ENCODE measurements around the gene ADGRG3.
A peak's percentile ranks its signal among the peaks of the same experiment; 100 is the strongest.

The ADGRG3 gene

DNA sequence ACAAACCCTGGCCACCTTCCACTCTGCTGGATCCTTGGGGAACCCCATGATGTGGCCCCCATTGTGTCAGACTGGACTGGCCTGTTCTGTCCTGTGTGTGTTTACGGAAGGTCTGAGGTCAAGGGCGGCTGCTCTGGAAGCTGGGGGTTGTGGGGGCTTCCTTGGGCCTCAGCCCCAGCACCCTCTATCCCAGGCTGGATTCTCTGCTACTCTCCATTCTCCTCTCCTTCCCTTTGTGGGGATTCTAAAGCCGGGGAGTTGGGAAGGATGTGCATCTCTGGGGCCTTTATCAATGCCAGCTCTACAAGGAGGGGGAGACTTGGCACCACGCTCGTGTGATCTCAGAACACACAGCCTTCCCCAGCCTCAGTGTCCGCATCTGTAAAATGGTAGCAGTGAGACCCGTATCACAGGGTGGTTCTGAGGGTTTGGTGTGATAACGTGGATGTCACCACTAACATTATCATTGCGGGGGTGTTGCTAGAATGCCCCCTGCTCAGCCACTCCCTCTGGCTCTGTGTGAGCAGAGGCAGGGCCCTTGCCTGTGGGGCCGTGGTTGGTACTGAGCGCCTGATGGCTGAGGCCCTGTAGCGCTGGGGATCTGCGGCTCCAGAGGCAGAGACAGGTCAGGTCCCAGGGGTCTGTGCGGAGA, 21.6 kb upstream of the ADGRG3 start:
- DNase-seq, result no peak

DNA sequence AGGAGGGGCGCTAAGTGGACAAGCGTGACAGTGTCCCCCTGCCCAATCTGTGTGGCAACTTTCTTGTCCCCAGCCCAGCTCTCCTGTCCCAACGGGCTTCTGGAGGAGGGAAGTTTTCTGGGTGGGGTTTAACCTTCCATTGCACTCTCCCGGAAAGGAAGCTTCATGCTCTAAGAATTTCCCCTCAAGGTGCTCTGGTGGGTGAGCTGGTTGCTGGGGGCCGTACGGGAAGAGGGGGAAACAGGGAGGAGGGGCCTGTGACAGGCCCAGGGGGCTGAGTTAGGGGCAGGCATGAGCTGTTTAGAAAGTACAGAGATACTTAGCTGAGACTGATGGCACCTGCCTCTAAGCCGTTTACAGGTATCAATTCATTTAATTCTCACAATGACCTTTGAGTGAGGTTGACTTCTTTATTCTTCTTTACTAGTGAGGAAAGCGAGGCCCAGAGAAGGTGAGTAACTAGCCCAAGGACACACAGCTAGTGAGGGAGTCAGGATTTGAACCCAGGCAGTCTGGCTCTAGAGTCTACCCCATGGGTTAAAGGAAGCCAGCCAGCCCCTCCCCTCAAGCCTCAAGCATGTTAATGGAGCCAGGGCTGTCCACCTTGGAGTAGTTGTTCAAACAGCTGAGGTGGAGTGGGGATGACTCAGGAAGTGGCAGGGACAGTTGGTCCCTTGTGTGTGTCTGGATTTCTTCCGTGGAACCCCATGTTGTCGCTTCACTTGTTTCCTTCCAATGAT, 20.8 kb upstream of the ADGRG3 start:
- DNase-seq, result no peak

DNA sequence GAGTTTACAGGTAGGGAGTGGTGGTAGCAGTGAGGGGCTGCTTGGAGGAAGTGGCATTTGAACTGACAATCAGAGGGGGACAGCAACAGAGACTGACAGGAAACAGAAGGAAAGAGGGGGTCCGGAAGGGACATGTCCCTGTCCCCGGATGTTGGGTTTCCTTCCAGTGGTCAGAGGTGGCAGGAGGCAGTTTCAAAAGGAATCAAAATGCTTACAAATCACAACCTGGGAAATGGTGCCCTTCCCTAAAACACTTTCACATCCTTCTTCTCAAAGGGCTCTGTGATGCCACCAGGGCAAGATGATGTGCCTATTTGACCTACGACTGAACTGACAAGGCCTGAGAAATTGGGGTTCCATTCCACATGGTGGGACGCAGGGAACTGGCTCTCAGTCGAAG, 20.0 kb upstream of the ADGRG3 start:
- no peak for DNase-seq

DNA sequence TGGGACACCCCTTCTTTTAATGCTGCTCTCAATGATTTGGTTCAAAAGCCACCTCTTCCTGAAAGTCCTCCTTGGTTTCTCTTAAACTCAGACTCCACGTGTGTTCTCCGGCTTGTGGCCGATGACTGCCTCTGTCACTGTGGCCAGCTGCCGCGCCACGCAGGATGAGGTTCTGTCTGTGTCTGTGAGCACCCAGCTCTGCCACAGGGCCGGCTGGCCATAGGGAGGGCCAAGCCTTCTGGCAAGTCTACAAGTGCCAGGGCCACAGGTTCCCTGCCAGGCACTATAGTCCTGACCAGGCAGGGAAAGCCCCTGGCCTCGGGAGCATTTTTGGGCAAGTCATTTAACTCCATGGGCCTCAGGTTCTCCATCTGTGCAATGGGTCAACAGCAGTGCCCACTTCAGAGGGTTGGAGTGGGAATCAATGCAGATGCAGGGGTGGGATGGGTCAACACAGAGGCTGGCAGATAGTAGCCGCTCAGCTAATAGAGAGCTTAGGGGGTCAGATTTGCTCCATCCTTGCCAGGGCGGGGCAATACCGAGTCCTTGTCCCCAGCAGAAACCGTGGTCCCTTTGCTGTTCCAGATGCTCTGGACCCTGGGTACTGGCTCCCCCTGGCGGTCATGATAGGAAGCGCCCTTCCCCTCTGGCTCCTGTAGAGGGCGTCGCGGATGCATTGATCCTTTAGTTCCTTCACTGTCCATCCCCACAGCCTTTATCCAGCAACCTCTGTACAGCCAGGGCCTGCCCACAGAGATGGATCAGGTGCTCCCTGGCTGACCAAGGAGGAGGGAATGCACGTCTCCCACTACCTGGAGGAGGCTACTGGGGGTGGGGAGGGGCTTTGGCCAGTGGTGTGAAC, 19.3 kb upstream of the ADGRG3 start:
- DNase-seq, result peak; percentile 83

DNA sequence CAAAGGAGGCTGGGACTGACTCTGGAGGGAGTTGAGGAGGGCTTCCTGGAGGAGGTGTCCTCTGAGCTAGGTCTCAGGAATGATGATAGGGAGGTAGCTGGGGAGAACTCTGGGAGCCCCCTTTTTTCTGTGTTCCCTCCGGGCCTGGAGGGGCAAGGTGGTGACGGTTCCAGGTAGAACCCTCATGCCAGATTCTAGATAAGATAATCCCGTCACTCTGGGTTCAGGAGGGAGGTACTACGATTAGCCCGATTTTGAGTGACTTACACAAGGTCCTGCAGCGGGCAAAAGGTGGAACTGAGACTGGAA, 18.7 kb upstream of the ADGRG3 start:
- no peak for DNase-seq

DNA sequence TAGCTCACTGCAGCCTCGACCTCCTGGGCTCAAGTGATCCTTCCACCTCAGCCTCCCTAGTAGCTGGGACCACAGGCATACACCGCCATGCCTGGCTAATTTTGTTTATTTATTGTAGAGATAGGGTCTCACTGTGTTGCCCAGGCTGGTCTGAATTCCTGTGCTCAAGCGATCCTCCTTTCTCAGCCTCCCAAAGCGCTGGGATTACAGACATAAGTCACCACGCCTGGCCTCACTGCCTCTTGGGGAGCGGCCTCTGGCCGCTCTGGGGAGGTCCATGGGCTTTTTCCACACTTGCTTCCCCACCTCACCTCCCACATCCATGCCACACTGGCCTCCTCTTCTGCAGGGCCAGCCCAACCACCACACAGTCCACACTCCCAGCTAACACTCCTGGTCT, 18.3 kb upstream of the ADGRG3 start:
- DNase-seq, result no peak

DNA sequence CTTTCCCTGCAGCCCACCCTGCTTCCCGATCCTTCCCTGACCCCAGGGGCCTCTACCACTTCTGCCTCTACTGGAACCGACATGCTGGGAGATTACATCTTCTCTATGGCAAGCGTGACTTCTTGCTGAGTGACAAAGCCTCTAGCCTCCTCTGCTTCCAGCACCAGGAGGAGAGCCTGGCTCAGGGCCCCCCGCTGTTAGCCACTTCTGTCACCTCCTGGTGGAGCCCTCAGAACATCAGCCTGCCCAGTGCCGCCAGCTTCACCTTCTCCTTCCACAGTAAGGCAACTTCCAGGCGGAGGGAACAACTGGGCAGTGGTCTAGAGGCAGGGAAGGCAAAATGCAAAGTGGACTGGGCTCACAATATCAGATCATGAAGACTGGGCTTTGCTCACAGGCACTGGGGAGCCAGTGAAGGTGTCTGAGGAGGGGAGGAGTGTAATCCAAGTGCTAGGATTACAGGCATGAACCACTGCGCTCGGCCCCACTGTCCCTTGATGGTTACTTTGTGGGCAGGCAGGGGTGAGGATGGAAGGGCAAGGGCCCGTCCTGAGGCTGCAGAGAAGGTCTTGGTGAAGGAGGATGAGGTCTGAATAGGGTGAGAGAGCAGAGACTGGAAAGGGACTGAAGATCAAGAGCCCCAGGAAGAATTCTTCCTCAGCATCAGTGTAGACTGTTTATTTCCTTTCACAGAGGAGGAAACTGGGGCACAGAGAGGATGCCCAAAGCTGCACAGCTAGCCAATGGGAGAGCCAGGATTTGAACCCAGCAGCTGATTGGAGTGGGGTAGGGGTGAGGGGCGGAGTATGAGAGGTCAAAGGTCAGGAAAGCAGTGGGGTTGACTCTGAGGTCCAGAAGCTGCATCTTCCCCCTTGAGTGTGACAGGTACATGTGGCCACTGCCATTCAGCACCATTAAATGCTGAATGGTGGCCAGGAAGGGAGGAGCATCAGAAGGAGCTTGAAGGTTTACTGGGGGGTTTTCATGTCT, 16.5 kb upstream of the ADGRG3 start:
- DNase-seq, result no peak

DNA sequence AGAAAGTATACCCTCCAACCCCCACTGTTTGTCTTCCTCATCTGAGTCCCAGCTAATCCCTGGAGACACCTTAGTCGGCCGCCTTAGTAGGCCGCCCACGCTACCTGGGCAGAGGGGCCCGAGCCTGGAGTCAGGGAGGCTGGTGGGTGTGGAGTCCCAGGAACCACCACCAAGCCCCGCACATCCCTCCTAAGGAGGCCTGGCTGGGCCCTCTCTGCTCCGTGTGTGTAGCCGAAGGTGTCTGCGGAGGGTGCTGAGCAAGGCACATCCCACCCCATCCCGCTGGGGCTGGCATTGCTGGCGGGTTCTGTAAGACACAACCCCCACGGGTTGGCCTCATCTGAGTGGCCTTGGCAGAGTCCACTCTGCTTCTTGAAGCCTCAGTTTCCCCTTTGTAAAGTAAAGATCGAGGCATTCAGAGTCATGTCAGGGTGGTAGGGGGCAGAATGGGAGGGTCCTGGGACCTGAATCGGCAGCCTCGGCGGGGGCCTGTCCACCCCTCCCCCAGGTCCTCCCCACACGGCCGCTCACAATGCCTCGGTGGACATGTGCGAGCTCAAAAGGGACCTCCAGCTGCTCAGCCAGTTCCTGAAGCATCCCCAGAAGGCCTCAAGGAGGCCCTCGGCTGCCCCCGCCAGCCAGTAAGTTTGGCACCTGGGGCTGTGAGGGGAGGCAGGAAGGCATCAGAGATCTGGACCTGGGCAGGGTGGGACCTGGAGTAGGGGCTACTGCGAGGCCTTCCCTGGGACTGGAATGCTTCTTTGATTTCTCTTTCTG, 15.2 kb upstream of the ADGRG3 start:
- no peak for DNase-seq

DNA sequence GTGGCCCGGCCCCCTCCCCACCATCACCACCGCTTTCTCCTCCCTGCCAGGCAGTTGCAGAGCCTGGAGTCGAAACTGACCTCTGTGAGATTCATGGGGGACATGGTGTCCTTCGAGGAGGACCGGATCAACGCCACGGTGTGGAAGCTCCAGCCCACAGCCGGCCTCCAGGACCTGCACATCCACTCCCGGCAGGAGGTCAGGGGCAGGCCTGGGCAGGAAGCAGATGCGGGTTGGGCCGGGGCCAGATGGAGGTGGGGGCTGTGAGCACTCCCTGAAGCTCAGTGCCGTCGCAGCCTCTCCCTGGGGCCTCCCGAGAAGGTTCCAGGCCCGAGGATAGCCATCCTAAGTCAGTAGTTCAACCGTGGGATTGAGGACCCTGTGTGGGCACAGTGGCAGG, 14.2 kb upstream of the ADGRG3 start:
- no peak for DNase-seq

DNA sequence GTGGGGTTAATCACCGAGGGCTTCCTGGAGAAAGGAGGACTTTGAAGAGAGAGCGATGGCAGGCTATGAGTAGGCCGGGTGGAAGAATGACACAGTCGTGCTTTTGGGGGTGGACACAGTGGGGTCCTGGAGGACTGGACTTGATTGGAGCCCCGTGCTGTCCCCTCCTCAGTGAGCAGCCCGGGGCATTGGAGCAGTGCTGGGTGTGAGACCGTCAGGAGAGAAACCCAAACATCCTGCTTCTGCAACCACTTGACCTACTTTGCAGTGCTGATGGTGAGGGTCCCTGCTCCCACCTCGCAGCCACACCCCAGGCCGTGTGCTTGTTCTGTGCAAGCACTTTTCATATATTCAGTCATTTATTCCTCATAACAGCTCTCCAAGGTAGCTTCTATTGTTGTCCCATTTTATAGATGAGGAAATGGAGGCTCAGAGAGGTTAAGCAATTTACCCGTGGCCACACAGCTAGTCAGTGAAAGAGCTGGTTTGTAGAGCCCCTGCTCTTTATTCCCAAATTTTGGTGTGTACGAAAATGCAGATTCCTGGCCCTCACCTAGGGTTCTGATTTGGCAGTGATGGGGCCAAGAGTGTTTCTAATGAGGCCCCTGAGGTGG, 11.7 kb upstream of the ADGRG3 start:
- no peak for DNase-seq

DNA sequence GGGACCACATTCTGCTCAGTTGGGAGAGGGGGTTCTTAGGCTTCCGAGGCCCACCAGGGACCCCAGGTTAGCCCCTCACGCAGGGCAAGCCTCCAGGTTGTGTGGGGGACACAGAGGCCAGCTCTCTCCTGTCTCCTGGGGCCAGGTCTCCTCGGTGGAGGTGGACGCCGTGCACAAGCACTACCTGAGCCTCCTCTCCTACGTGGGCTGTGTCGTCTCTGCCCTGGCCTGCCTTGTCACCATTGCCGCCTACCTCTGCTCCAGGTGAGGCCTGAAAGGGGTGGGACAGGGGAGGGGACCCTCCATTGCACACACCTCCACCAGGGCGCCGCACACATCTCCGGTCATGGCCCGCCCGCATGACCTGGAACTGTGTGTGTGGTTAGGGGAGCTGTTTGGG, 10.9 kb upstream of the ADGRG3 start:
- DNase-seq, result no peak

DNA sequence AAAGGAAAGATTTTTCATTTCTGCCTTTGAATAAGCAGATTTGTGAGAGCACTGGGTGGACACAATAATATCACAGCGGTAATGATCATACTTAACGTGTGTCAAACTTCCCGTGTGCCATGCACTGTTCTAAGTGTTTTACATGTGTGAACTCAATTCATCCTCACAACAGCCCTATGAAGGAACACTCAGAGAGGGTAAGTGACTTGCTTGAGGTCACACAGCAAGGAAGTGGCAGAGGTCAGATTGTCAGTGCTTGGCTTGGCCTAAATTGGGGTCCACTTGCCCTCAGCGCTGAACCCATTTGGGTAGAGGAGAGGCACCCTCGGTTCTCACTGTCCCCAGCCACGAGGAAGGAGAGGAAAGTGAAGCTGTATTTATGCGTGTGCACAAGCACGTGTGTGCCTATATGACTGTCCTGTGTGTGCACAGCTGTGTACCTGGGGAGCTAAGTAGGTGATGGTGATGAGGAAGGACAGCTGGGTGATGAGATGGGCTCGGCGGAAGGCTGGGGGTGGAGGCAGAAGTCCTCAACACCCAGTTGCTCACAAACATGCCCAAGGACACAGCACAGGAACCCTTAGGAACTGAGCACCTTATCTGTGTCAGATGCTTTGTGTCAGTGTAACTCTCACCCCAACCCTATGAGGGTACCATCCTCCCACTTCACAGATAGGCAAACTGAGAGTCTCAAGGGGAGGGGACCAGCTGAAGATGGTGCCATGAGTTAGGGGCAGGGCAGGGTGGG, 9.8 kb upstream of the ADGRG3 start:
- no peak for DNase-seq

DNA sequence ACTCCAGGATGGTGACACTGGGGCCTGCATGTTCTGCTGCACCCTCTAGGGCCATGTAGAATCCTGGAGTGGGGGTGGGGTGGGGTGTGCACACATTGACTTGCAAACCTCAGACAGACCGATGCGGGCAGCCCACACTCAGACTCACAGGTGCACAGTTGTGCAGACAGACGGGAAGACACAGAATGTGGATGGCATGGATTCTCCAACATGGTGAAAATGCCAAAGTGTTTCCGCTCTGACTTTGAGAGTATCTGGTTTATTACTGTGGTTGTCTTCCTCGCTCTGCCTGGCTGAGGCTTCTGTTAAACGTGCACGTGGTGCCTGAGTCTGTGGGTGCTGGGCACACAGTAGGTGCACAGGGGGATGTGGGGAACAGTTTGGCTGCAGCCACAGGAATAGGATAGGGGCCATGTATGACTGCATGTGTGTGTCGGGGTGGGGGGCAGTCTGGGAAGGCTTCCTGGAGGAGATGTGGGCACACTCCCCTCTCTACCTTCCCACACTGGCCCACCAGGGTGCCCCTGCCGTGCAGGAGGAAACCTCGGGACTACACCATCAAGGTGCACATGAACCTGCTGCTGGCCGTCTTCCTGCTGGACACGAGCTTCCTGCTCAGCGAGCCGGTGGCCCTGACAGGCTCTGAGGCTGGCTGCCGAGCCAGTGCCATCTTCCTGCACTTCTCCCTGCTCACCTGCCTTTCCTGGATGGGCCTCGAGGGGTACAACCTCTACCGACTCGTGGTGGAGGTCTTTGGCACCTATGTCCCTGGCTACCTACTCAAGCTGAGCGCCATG, 9.0 kb upstream of the ADGRG3 start:
- DNase-seq, result no peak

DNA sequence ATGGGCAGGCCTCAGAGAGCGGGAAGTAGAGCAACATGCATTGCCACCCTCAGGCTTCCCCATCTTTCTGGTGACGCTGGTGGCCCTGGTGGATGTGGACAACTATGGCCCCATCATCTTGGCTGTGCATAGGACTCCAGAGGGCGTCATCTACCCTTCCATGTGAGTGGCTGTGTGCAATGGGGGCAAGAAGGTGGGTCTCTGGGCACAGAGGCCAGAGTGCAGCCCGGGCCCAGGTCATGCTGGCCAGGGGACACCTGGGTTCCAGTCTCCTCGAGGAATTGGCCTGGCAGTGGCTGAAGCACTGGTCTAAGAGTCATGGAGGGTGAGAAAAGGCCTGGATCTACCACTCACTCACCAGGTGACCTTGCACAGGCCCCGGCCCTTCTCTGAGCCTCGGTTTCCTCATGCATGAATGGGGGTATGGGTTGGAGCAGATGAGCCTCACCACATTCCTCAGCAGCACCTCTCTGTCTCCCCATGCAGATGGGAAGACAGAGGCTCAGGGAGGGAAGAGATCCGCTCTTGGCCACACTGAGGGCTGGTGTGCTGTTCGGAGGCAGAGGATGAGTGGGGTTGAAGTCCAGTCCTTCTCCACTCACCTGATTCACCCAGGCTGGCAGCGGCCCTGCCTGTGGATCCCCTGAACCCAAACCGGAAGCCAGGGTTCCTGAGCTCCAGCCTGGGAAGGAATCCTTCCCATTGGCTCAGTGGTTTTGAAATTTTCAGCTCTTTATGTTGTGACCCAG, 7.2 kb upstream of the ADGRG3 start:
- no peak for DNase-seq

DNA sequence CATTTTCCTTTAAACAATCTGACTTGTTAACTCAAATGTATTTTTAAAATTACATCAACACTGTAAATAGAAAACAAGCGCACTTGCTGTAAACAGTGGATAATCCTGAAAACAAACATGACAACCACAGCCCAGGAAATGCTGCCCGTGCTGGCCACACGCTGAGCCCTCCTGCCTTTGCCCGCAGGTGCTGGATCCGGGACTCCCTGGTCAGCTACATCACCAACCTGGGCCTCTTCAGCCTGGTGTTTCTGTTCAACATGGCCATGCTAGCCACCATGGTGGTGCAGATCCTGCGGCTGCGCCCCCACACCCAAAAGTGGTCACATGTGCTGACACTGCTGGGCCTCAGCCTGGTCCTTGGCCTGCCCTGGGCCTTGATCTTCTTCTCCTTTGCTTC, 6.6 kb upstream of the ADGRG3 start:
- DNase-seq, result no peak

DNA sequence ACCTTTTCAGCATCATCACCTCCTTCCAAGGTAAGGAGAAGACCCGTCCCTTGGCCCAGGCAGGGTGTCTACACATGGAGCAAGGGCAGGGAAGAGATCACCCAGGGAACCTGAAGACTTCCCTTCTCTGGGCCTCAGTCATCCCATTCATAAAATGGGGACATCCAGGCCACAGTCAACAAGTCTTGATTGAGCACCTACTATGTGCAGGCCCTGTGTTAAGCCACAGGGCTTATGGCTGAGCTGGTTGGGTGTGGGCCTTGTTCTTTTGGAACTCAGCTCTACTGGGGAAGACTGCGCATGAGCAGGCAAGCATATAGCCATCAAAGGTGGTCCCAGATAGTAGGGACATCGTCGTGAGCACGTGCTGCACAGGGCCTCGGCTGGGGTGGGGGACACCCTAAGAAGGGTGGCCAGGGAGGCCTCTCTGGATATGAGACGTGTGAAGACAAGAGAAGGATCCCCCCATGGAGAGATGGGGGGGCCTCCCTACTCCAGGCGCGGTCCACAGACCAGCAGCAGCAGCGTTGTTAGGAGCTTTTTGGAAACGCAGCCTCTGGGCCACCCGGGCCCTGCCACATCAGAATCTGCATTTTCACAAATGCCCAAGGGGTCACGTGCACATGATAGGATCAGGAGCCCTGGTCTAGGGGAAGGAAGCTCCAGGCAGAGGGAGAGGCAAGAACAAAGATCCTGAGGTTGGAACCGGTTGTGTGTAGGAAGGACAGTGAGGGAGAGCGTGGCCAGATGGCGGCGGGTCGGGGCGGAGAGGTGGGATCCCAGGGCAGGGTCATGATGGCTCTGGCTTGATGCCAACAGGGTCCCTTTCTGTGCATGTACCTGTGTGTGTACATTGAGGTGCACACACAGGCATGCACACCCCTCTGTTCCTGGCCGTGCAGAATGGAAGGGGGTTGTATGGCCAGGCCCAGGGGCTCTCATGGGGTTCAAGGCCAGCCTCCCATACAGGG, 5.9 kb upstream of the ADGRG3 start:
- no peak for DNase-seq

DNA sequence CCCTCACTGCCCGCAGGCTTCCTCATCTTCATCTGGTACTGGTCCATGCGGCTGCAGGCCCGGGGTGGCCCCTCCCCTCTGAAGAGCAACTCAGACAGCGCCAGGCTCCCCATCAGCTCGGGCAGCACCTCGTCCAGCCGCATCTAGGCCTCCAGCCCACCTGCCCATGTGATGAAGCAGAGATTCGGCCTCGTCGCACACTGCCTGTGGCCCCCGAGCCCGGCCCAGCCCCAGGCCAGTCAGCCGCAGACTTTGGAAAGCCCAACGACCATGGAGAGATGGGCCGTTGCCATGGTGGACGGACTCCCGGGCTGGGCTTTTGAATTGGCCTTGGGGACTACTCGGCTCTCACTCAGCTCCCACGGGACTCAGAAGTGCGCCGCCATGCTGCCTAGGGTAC, 4.7 kb upstream of the ADGRG3 start:
- DNase-seq, result no peak

Measured in T-helper 9 cell (primary cell).